Measurements from ENCODE around the gene PPP1R27.

Gene PPP1R27

GRCh38 chr17:81803728-81804558, 30.9 kb downstream of the PPP1R27 start, which contains the start of gene GCGR:
TSS of gene GCGR (plus strand) at chr17:81804150. CDS start at chr17:81809019, 4,869 bp downstream.
- DNase-seq = no peak

GRCh38 chr17:81802856-81803643, 31.8 kb downstream of the PPP1R27 start:
- no peak for DNase-seq

GRCh38 chr17:81802048-81802758, 32.6 kb downstream of the PPP1R27 start:
- DNase-seq = no peak

GRCh38 chr17:81801327-81801726, 33.5 kb downstream of the PPP1R27 start:
- no peak for DNase-seq

- DNase-seq = no peak
Observed at GRCh38 chr17:81794509-81794908, 40.3 kb downstream of the PPP1R27 start.

- no peak for DNase-seq
Observed at GRCh38 chr17:81794074-81794476, 40.8 kb downstream of the PPP1R27 start.

- no peak for DNase-seq
Observed at GRCh38 chr17:81792675-81793615, 41.9 kb downstream of the PPP1R27 start.
